ENCODE results near the gene LRMDA. TPM values are rescaled to one million over a fixed set of nuclear protein-coding genes. Genes with fewer than 3 reads are reported as not detected.

LRMDA gene
- total and polyA plus RNA-seq, 12 donors: 30.7 to 132 (median 78.1) TPM

GRCh38 chr10:75441682-75442081 is 10.3 kb downstream of the LRMDA start:
- TF ChIP-seq CTCF (IDR thresholded peaks at IDR 0.05): no peak
- no peak for TF ChIP-seq POLR2A (IDR thresholded peaks at IDR 0.05)
- Histone ChIP-seq H3K27me3 (no peaks in the 10 kb centered on the region), H3K4me1 (replicated peaks in 1 of 2) (no peaks in the 10 kb centered on the region), H3K36me3 (replicated peaks in 1 of 2) (no peaks in the 10 kb centered on the region), H3K27ac (peak overlapping the region in 1 of 5 donors; percentile 11), H3K9me3 (replicated peaks in 1 of 3) (peaks cover 0 to 8% (median 0%) of the 10 kb centered on the region in 3 donors), H3K4me3 (no peak overlapping the region)
- intact Hi-C loops (cut with DNase I): no loop called here
- DNase-seq: no peak

GRCh38 chr10:75443362-75443761 is 11.9 kb downstream of the LRMDA start:
- no peak overlapping the region for H3K4me3 ChIP-seq
- no peaks in the 10 kb centered on the region for H3K27me3 ChIP-seq
- H3K4me1 ChIP-seq (replicated peaks in 1 of 2): no peaks in the 10 kb centered on the region
- intact Hi-C loops (cut with DNase I): no loop called here
- TF ChIP-seq POLR2A (IDR thresholded peaks at IDR 0.05) (no peak), CTCF (IDR thresholded peaks at IDR 0.05) (no peak)
- no peak for DNase-seq
- WGBS, 4 donors: 87 to 97% (median 92%) methylated on average over 2 of the region's 2 CpGs
- no peak overlapping the region for H3K27ac ChIP-seq
- peaks cover 0 to 8% (median 0%) of the 10 kb centered on the region in 3 donors for H3K9me3 ChIP-seq (replicated peaks in 1 of 3)
- no peaks in the 10 kb centered on the region for H3K36me3 ChIP-seq (replicated peaks in 1 of 2)

GRCh38 chr10:75444781-75445386 is 13.5 kb downstream of the LRMDA start:
- intact Hi-C loops (cut with DNase I): no loop called here
- WGBS, 4 donors: 89 to 95% (median 90%) methylated on average over 3 of the region's 3 CpGs
- peaks cover 6 to 8% of the 10 kb centered on the region in 2 donors for H3K4me1 ChIP-seq (replicated peaks in 1 of 2)
- TF ChIP-seq POLR2A (IDR thresholded peaks at IDR 0.05): no peak
- no peak for TF ChIP-seq CTCF (IDR thresholded peaks at IDR 0.05)
- H3K27me3 ChIP-seq: no peaks in the 10 kb centered on the region
- peaks cover 0 to 8% (median 0%) of the 10 kb centered on the region in 3 donors for H3K9me3 ChIP-seq (replicated peaks in 1 of 3)
- no peak for DNase-seq
- H3K27ac ChIP-seq: no peak overlapping the region
- no peak overlapping the region for H3K4me3 ChIP-seq
- H3K36me3 ChIP-seq (replicated peaks in 1 of 2): no peaks in the 10 kb centered on the region

- no peak for DNase-seq
- peaks cover 0 to 8% (median 0%) of the 10 kb centered on the region in 3 donors for H3K9me3 ChIP-seq (replicated peaks in 1 of 3)
- TF ChIP-seq POLR2A (IDR thresholded peaks at IDR 0.05) (no peak), CTCF (IDR thresholded peaks at IDR 0.05) (no peak)
- H3K4me1 ChIP-seq (replicated peaks in 1 of 2): peaks cover 12 to 19% of the 10 kb centered on the region in 2 donors
- no peaks in the 10 kb centered on the region for H3K27me3 ChIP-seq
- no peak overlapping the region for H3K27ac ChIP-seq
- intact Hi-C loops (cut with DNase I): no loop called here
- no peaks in the 10 kb centered on the region for H3K36me3 ChIP-seq (replicated peaks in 1 of 2)
- H3K4me3 ChIP-seq: no peak overlapping the region
- 92 to 100% (median 97%) methylated on average over 1 of the region's 1 CpG for WGBS, 4 donors
Measured at GRCh38 chr10:75446508-75446907, 15.1 kb downstream of the LRMDA start.

All from adrenal gland (tissue), 12 donors.